Measurements from ENCODE around the gene PPP1R18. TPM values are rescaled to one million over a fixed set of nuclear protein-coding genes. Genes with fewer than 3 reads are reported as not detected.
A peak's percentile ranks its signal among the peaks of the same experiment; 100 is the strongest.

Gene PPP1R18
- total RNA-seq, 1 donor from 2014 or later, result 83.3 TPM

- no peaks in the 10 kb centered on the region for H3K4me1 ChIP-seq
- H3K4me3 ChIP-seq, result no peak overlapping the region
- H3K36me3 ChIP-seq, result peaks cover 29 to 76% of the 10 kb centered on the region in 2 donors
- intact Hi-C loops (cut with DNase I), result no loop called here
- DNase-seq (ENCODE audit: low spot score in 2 of 2), result no peak
- no peak overlapping the region for H3K27ac ChIP-seq
- no peaks in the 10 kb centered on the region for H3K9me3 ChIP-seq
- H3K27me3 ChIP-seq, result no peaks in the 10 kb centered on the region
- TF ChIP-seq CTCF (IDR thresholded peaks at IDR 0.05), result no peak
These were observed 17.4 kb upstream of the PPP1R18 start for GRCh38 chr6:30703821-30704220.

GRCh38 chr6:30703011-30703410, 16.6 kb upstream of the PPP1R18 start:
- peaks cover 27 to 74% of the 10 kb centered on the region in 2 donors for H3K36me3 ChIP-seq
- intact Hi-C loops (cut with DNase I), result no loop called here
- no peak for DNase-seq (ENCODE audit: low spot score in 2 of 2)

GRCh38 chr6:30700340-30700739, 13.9 kb upstream of the PPP1R18 start:
- no peaks in the 10 kb centered on the region for H3K27me3 ChIP-seq
- TF ChIP-seq CTCF (IDR thresholded peaks at IDR 0.05), result no peak
- H3K9me3 ChIP-seq, result no peaks in the 10 kb centered on the region
- peaks cover 0 to 6% of the 10 kb centered on the region in 2 donors for H3K4me1 ChIP-seq
- no peak for DNase-seq (ENCODE audit: low spot score in 2 of 2)
- no peak overlapping the region for H3K27ac ChIP-seq
- peaks cover 8 to 53% of the 10 kb centered on the region in 2 donors for H3K36me3 ChIP-seq
- intact Hi-C loops (cut with DNase I), result no loop called here
- no peak overlapping the region for H3K4me3 ChIP-seq

More at GRCh38 chr6:30703011-30703410, 16.6 kb upstream of the PPP1R18 start:
- no peak overlapping the region for H3K27ac ChIP-seq
- no peaks in the 10 kb centered on the region for H3K4me1 ChIP-seq
- H3K9me3 ChIP-seq, result no peaks in the 10 kb centered on the region
- TF ChIP-seq CTCF (IDR thresholded peaks at IDR 0.05), result no peak
- H3K27me3 ChIP-seq, result no peaks in the 10 kb centered on the region
- H3K4me3 ChIP-seq, result no peak overlapping the region

GRCh38 chr6:30696432-30696831, 10.0 kb upstream of the PPP1R18 start:
- Histone ChIP-seq H3K4me3 (no peak overlapping the region), H3K36me3 (peaks cover 4 to 22% of the 10 kb centered on the region in 2 donors), H3K27ac (peak overlapping the region in 1 of 2 donors; percentile 3), H3K4me1 (peaks cover 0 to 9% of the 10 kb centered on the region in 2 donors), H3K27me3 (no peaks in the 10 kb centered on the region), H3K9me3 (no peaks in the 10 kb centered on the region)
- TF ChIP-seq CTCF (IDR thresholded peaks at IDR 0.05), result no peak
- no peak for DNase-seq (ENCODE audit: low spot score in 2 of 2)
- intact Hi-C loops (cut with DNase I), result no loop called here

- Histone ChIP-seq H3K4me3 (peak overlapping the region; percentile 66 to 79), H3K27me3 (no peaks in the 10 kb centered on the region), H3K9me3 (no peaks in the 10 kb centered on the region), H3K27ac (peak overlapping the region; percentile 99), H3K36me3 (no peaks in the 10 kb centered on the region), H3K4me1 (peaks cover 7 to 36% of the 10 kb centered on the region in 2 donors)
- no peak for DNase-seq (ENCODE audit: low spot score in 2 of 2)
- TF ChIP-seq CTCF (IDR thresholded peaks at IDR 0.05), result no peak
- intact Hi-C loops (cut with DNase I), result loop anchor here (1.0 kb wide), 1 partner anchor 26 kb away; the partner anchor contains the start of gene MDC1
These were observed 4.9 kb upstream of the PPP1R18 start for GRCh38 chr6:30691208-30691847.

All from ascending aorta (tissue), 2 donors.